Osteocyte (in vitro differentiated cells): ENCODE measurements around the gene TROAP. TPM values are rescaled to one million over a fixed set of nuclear protein-coding genes. Genes with fewer than 3 reads are reported as not detected.

Experiments
- DNase-seq: peaks from one replicate; pipeline ENCODE4 v3.0.0; 2021; ENCODE audit warnings: mixed read lengths; ENCODE audit not compliant: unreplicated experiment; ENCODE audit errors: extremely low spot score
- H3K27ac Mint-ChIP-seq: one replicate; pipeline ENCODE4 v1.8.0; 2021; ENCODE audit warnings: mild to moderate bottlenecking, mixed read lengths; ENCODE audit not compliant: unreplicated experiment
- H3K27me3 Mint-ChIP-seq: one replicate; pipeline ENCODE4 v1.8.0; 2021; ENCODE audit warnings: mixed read lengths; ENCODE audit not compliant: unreplicated experiment
- H3K36me3 Mint-ChIP-seq: one replicate; pipeline ENCODE4 v1.8.0; 2021; ENCODE audit warnings: mixed read lengths; ENCODE audit not compliant: unreplicated experiment
- H3K4me1 Mint-ChIP-seq: one replicate; pipeline ENCODE4 v1.8.0; 2021; ENCODE audit warnings: mixed read lengths; ENCODE audit not compliant: unreplicated experiment
- H3K4me3 Mint-ChIP-seq: one replicate; pipeline ENCODE4 v1.8.0; 2021; ENCODE audit warnings: mild to moderate bottlenecking, moderate library complexity, mixed read lengths; ENCODE audit not compliant: unreplicated experiment
- H3K9me3 Mint-ChIP-seq: one replicate; pipeline ENCODE4 v1.8.0; 2021; ENCODE audit warnings: mixed read lengths; ENCODE audit not compliant: unreplicated experiment
- total RNA-seq: library from RNA; stranded (reverse); gene quantifications from 2 replicates; pipeline ENCODE4 v1.2.1, GENCODE V29; 2021
- TF ChIP-seq, protein P1 (sequence below): fragments of 200-600 bp; sonication (generic); IDR thresholded peaks from 2 replicates; pipeline ENCODE4 v1.5.0; 2021; ENCODE audit warnings: antibody characterized with exemption, mild to moderate bottlenecking, moderate library complexity

TROAP gene
- total RNA-seq, 1 donor from 2014 or later = 9.6 TPM

DNA sequence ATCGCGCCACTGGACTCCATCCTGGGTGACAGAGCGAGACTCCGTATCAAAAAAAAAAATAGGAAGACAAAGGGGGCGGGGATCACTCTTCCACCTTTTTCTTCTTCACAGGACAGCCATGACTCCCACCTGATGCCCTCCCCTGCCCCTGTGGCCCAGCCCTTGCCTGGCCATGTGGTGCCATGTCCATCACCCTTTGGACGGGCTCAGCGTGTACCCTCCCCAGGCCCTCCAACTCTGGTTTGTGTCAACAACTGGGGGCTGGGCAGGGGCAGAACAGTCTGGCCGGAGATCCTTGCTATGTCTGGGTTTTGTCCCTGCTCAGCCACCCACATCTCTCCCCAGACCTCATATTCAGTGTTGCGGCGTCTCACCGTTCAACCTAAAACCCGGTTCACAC is 5.8 kb downstream of the TROAP start:
- no peak for DNase-seq
- Mint-ChIP-seq H3K27ac (no peak overlapping the region), H3K4me3 (no peak overlapping the region), H3K4me1 (peaks cover 7% of the 10 kb centered on the region), H3K27me3 (no peaks in the 10 kb centered on the region), H3K36me3 (no peaks in the 10 kb centered on the region), H3K9me3 (no peaks in the 10 kb centered on the region)
- TF ChIP-seq, protein P1, sequence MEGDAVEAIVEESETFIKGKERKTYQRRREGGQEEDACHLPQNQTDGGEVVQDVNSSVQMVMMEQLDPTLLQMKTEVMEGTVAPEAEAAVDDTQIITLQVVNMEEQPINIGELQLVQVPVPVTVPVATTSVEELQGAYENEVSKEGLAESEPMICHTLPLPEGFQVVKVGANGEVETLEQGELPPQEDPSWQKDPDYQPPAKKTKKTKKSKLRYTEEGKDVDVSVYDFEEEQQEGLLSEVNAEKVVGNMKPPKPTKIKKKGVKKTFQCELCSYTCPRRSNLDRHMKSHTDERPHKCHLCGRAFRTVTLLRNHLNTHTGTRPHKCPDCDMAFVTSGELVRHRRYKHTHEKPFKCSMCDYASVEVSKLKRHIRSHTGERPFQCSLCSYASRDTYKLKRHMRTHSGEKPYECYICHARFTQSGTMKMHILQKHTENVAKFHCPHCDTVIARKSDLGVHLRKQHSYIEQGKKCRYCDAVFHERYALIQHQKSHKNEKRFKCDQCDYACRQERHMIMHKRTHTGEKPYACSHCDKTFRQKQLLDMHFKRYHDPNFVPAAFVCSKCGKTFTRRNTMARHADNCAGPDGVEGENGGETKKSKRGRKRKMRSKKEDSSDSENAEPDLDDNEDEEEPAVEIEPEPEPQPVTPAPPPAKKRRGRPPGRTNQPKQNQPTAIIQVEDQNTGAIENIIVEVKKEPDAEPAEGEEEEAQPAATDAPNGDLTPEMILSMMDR = no peak

DNA sequence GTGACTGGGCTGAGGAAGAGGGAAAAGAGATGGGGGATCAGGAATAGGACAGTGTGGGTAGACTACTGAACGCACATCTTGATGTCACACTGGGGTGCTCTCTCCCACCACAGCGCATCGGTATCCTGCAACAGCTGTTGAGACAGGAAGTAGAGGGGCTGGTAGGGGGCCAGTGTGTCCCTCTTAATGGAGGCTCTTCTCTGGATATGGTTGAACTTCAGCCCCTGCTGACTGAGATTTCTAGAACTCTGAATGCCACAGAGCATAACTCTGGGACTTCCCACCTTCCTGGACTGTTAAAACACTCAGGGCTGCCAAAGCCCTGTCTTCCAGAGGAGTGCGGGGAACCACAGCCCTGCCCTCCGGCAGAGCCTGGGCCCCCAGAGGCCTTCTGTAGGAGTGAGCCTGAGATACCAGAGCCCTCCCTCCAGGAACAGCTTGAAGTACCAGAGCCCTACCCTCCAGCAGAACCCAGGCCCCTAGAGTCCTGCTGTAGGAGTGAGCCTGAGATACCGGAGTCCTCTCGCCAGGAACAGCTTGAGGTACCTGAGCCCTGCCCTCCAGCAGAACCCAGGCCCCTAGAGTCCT is 7.1 kb downstream of the TROAP start:
- TF ChIP-seq, protein P1 = no peak
- H3K27ac Mint-ChIP-seq = no peak overlapping the region
- H3K27me3 Mint-ChIP-seq = peaks cover under 1% of the 10 kb centered on the region
- peaks cover 3% of the 10 kb centered on the region for H3K4me1 Mint-ChIP-seq
- DNase-seq = no peak
- H3K4me3 Mint-ChIP-seq = no peak overlapping the region
- no peaks in the 10 kb centered on the region for H3K36me3 Mint-ChIP-seq
- no peaks in the 10 kb centered on the region for H3K9me3 Mint-ChIP-seq

DNA sequence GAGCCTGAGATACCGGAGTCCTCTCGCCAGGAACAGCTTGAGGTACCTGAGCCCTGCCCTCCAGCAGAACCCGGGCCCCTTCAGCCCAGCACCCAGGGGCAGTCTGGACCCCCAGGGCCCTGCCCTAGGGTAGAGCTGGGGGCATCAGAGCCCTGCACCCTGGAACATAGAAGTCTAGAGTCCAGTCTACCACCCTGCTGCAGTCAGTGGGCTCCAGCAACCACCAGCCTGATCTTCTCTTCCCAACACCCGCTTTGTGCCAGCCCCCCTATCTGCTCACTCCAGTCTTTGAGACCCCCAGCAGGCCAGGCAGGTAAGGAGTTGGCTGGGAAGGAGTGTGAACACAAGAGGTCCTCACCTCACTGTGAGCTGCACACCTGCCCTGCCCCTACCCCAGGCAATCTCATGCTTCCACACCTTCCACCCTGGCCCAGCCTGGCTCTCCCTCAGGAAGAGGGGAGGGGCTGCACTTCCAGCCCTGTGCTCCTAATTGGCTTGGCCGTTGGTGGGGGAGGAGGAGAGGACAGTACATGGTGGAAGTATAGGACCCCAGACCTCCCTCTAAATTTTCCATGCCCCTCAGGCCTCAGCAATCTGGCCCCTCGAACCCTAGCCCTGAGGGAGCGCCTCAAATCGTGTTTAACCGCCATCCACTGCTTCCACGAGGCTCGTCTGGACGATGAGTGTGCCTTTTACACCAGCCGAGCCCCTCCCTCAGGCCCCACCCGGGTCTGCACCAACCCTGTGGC is 7.8 kb downstream of the TROAP start:
- DNase-seq = no peak
- Mint-ChIP-seq H3K9me3 (no peaks in the 10 kb centered on the region), H3K4me1 (peaks cover 3% of the 10 kb centered on the region), H3K27me3 (peaks cover 6% of the 10 kb centered on the region), H3K27ac (peak overlapping the region; percentile 23), H3K4me3 (no peak overlapping the region), H3K36me3 (no peaks in the 10 kb centered on the region)
- TF ChIP-seq, protein P1 = no peak

GRCh38 chr12:49331380-49332222 is 8.5 kb downstream of the TROAP start:
- H3K27me3 Mint-ChIP-seq = peaks cover 8% of the 10 kb centered on the region
- no peak overlapping the region for H3K27ac Mint-ChIP-seq
- TF ChIP-seq, protein P1 = peak; percentile 89
- peaks cover 3% of the 10 kb centered on the region for H3K4me1 Mint-ChIP-seq
- H3K36me3 Mint-ChIP-seq = no peaks in the 10 kb centered on the region
- no peak for DNase-seq
- H3K9me3 Mint-ChIP-seq = no peaks in the 10 kb centered on the region
- H3K4me3 Mint-ChIP-seq = no peak overlapping the region

DNA sequence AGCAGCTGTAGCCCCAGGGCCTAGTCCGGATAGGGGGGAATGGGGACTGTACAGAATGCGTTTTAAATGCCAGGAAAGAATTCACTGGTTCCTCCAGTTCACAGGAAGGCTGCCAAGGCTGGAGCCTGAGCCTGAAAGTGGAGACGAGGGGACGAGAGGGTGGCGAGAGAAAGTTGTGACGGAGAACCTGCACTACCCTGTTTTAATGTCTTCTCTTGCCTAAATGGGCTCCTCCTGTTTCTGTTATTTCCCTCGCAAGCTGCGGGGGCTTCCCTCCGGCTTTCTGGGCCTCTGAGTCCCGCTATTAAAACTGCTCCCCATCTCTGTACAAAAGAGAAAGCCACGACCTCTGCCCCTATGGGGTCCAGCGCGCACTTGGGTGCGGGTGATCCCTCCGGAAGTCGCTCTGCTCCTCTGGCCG is 9.4 kb downstream of the TROAP start:
- Mint-ChIP-seq H3K4me1 (peaks cover 9% of the 10 kb centered on the region), H3K36me3 (no peaks in the 10 kb centered on the region), H3K9me3 (no peaks in the 10 kb centered on the region), H3K27ac (no peak overlapping the region), H3K4me3 (no peak overlapping the region), H3K27me3 (peaks cover 16% of the 10 kb centered on the region)
- DNase-seq = no peak
- TF ChIP-seq, protein P1 = no peak
